Activated CD4-positive, alpha-beta T cell treated with anti-CD3 and anti-CD28 coated beads, Interleukin-2, amount 10 ng/mL, durations not matched to agents 24 days and 14 days (primary cell): ENCODE data around the gene PRCD. TPM values are rescaled to one million over a fixed set of nuclear protein-coding genes. Genes with fewer than 3 reads are reported as not detected.

ENCODE experiments used
- DNase-seq: peaks from one replicate; pipeline ENCODE4 v3.0.0; 2022
- H3K27ac Mint-ChIP-seq: one replicate; pipeline ENCODE4 v1.8.0; 2022; ENCODE audit warnings: mild to moderate bottlenecking, mixed read lengths
- H3K27me3 Mint-ChIP-seq: one replicate; pipeline ENCODE4 v1.8.0; 2022; ENCODE audit warnings: mixed read lengths
- H3K36me3 Mint-ChIP-seq: one replicate; pipeline ENCODE4 v1.8.0; 2022; ENCODE audit warnings: low read depth, mild to moderate bottlenecking, mixed read lengths
- H3K4me1 Mint-ChIP-seq: one replicate; pipeline ENCODE4 v1.8.0; 2021; ENCODE audit warnings: mixed read lengths
- H3K4me3 Mint-ChIP-seq: one replicate; pipeline ENCODE4 v1.8.0; 2022; ENCODE audit warnings: mild to moderate bottlenecking, moderate library complexity, mixed read lengths
- H3K9me3 Mint-ChIP-seq: one replicate; pipeline ENCODE4 v1.8.0; 2021; ENCODE audit warnings: mixed read lengths
- intact Hi-C: fragments of 100-400 bp; cut with micrococcal nuclease; formaldehyde crosslinking; loops from one replicate; pipeline ENCODE4 v1.15.1; 2023
- total RNA-seq: library from RNA; stranded (reverse); gene quantifications from 2 replicates; pipeline ENCODE4 v1.2.3, GENCODE V29; 2022

PRCD gene
- total RNA-seq, 1 donor from 2014 or later: not detected

- intact Hi-C loops: no loop called here
- Mint-ChIP-seq H3K27ac (no peak overlapping the region), H3K9me3 (no peaks in the 10 kb centered on the region), H3K4me1 (peaks cover 27% of the 10 kb centered on the region), H3K4me3 (no peak overlapping the region), H3K27me3 (peaks cover 5% of the 10 kb centered on the region), H3K36me3 (peaks cover 38% of the 10 kb centered on the region)
- no peak for DNase-seq
These were observed 28.0 kb downstream of the PRCD start for GRCh38 chr17:76567634-76568432.

- Mint-ChIP-seq H3K4me3 (no peak overlapping the region), H3K27ac (no peak overlapping the region)
- intact Hi-C loops: no loop called here
These were observed 29.0 kb downstream of the PRCD start for GRCh38 chr17:76568811-76569221.

GRCh38 chr17:76569607-76570279, 29.9 kb downstream of the PRCD start:
- Mint-ChIP-seq H3K4me3 (no peak overlapping the region), H3K9me3 (no peaks in the 10 kb centered on the region), H3K27me3 (peaks cover 5% of the 10 kb centered on the region), H3K4me1 (peaks cover 23% of the 10 kb centered on the region), H3K27ac (no peak overlapping the region), H3K36me3 (peaks cover 29% of the 10 kb centered on the region)
- intact Hi-C loops: no loop called here
- no peak for DNase-seq

More at GRCh38 chr17:76568811-76569221, 29.0 kb downstream of the PRCD start:
- Mint-ChIP-seq H3K36me3 (peaks cover 32% of the 10 kb centered on the region), H3K9me3 (no peaks in the 10 kb centered on the region), H3K4me1 (peaks cover 23% of the 10 kb centered on the region), H3K27me3 (peaks cover 5% of the 10 kb centered on the region)
- DNase-seq: no peak

- intact Hi-C loops: no loop called here
- Mint-ChIP-seq H3K9me3 (no peaks in the 10 kb centered on the region), H3K27ac (no peak overlapping the region)
These were observed 30.6 kb downstream of the PRCD start for GRCh38 chr17:76570457-76570856.

GRCh38 chr17:76570877-76571471, 31.1 kb downstream of the PRCD start:
- intact Hi-C loops: no loop called here
- DNase-seq: no peak
- peaks cover 5% of the 10 kb centered on the region for H3K27me3 Mint-ChIP-seq
- H3K36me3 Mint-ChIP-seq: peaks cover 16% of the 10 kb centered on the region
- no peak overlapping the region for H3K27ac Mint-ChIP-seq
- peaks cover 17% of the 10 kb centered on the region for H3K4me1 Mint-ChIP-seq
- H3K9me3 Mint-ChIP-seq: no peaks in the 10 kb centered on the region
- H3K4me3 Mint-ChIP-seq: no peak overlapping the region

More at GRCh38 chr17:76570457-76570856, 30.6 kb downstream of the PRCD start:
- peaks cover 21% of the 10 kb centered on the region for H3K4me1 Mint-ChIP-seq
- peaks cover 5% of the 10 kb centered on the region for H3K27me3 Mint-ChIP-seq
- peaks cover 21% of the 10 kb centered on the region for H3K36me3 Mint-ChIP-seq
- no peak for DNase-seq
- no peak overlapping the region for H3K4me3 Mint-ChIP-seq

- intact Hi-C loops: no loop called here
- Mint-ChIP-seq H3K4me1 (peaks cover 8% of the 10 kb centered on the region), H3K9me3 (no peaks in the 10 kb centered on the region), H3K27me3 (peaks cover 5% of the 10 kb centered on the region), H3K27ac (no peak overlapping the region), H3K36me3 (peaks cover 5% of the 10 kb centered on the region), H3K4me3 (no peak overlapping the region)
- DNase-seq: no peak
These were observed 32.5 kb downstream of the PRCD start for GRCh38 chr17:76572201-76572910.

- Mint-ChIP-seq H3K9me3 (no peaks in the 10 kb centered on the region), H3K27me3 (peaks cover 5% of the 10 kb centered on the region), H3K36me3 (no peaks in the 10 kb centered on the region), H3K27ac (no peak overlapping the region), H3K4me3 (no peak overlapping the region), H3K4me1 (peaks cover 5% of the 10 kb centered on the region)
- intact Hi-C loops: no loop called here
- no peak for DNase-seq
These were observed 33.3 kb downstream of the PRCD start for GRCh38 chr17:76573096-76573495.

- intact Hi-C loops: no loop called here
- no peak for DNase-seq
- H3K27ac Mint-ChIP-seq: no peak overlapping the region
- H3K9me3 Mint-ChIP-seq: no peaks in the 10 kb centered on the region
- no peaks in the 10 kb centered on the region for H3K27me3 Mint-ChIP-seq
- H3K36me3 Mint-ChIP-seq: no peaks in the 10 kb centered on the region
- H3K4me1 Mint-ChIP-seq: peaks cover 2% of the 10 kb centered on the region
- no peak overlapping the region for H3K4me3 Mint-ChIP-seq
These were observed 34.3 kb downstream of the PRCD start for GRCh38 chr17:76574166-76574565.

- H3K9me3 Mint-ChIP-seq: no peaks in the 10 kb centered on the region
- intact Hi-C loops: no loop called here
- H3K36me3 Mint-ChIP-seq: no peaks in the 10 kb centered on the region
- no peak overlapping the region for H3K4me3 Mint-ChIP-seq
- H3K27me3 Mint-ChIP-seq: no peaks in the 10 kb centered on the region
- H3K27ac Mint-ChIP-seq: no peak overlapping the region
- DNase-seq: no peak
- H3K4me1 Mint-ChIP-seq: peaks cover 9% of the 10 kb centered on the region
These were observed 35.7 kb downstream of the PRCD start for GRCh38 chr17:76575570-76575969.

- Mint-ChIP-seq H3K4me3 (no peak overlapping the region), H3K36me3 (no peaks in the 10 kb centered on the region), H3K27me3 (peaks cover 1% of the 10 kb centered on the region), H3K4me1 (peaks cover 9% of the 10 kb centered on the region), H3K9me3 (no peaks in the 10 kb centered on the region), H3K27ac (no peak overlapping the region)
- intact Hi-C loops: no loop called here
- no peak for DNase-seq
These were observed 36.3 kb downstream of the PRCD start for GRCh38 chr17:76576189-76576588.

- no peak overlapping the region for H3K27ac Mint-ChIP-seq
- intact Hi-C loops: no loop called here
These were observed 38.0 kb downstream of the PRCD start for GRCh38 chr17:76577876-76578275.

GRCh38 chr17:76578376-76578775, 38.5 kb downstream of the PRCD start:
- H3K4me3 Mint-ChIP-seq: no peak overlapping the region
- intact Hi-C loops: no loop called here
- no peak for DNase-seq
- H3K9me3 Mint-ChIP-seq: no peaks in the 10 kb centered on the region
- H3K36me3 Mint-ChIP-seq: no peaks in the 10 kb centered on the region
- H3K27ac Mint-ChIP-seq: no peak overlapping the region
- peaks cover 9% of the 10 kb centered on the region for H3K4me1 Mint-ChIP-seq
- peaks cover 15% of the 10 kb centered on the region for H3K27me3 Mint-ChIP-seq

More at GRCh38 chr17:76577876-76578275, 38.0 kb downstream of the PRCD start:
- H3K4me1 Mint-ChIP-seq: peaks cover 9% of the 10 kb centered on the region
- no peaks in the 10 kb centered on the region for H3K9me3 Mint-ChIP-seq
- H3K4me3 Mint-ChIP-seq: no peak overlapping the region
- H3K36me3 Mint-ChIP-seq: no peaks in the 10 kb centered on the region
- DNase-seq: no peak
- H3K27me3 Mint-ChIP-seq: peaks cover 11% of the 10 kb centered on the region

- DNase-seq: no peak
- H3K9me3 Mint-ChIP-seq: no peaks in the 10 kb centered on the region
- H3K4me1 Mint-ChIP-seq: peaks cover 9% of the 10 kb centered on the region
- H3K36me3 Mint-ChIP-seq: no peaks in the 10 kb centered on the region
- peaks cover 24% of the 10 kb centered on the region for H3K27me3 Mint-ChIP-seq
- intact Hi-C loops: no loop called here
- no peak overlapping the region for H3K4me3 Mint-ChIP-seq
- no peak overlapping the region for H3K27ac Mint-ChIP-seq
These were observed 39.4 kb downstream of the PRCD start for GRCh38 chr17:76579281-76579680.
